Fibroblast of the conjunctiva (primary cell): ENCODE data around the gene CREB3L4.

Source experiments
- DNase-seq: peaks from one replicate; pipeline ENCODE4 v3.0.0-alpha.2; 2010; ENCODE audit warnings: low read depth

CREB3L4 gene

GRCh38 chr1:153937331-153937730, 30.4 kb upstream of the CREB3L4 start:
- DNase-seq = no peak

DNA sequence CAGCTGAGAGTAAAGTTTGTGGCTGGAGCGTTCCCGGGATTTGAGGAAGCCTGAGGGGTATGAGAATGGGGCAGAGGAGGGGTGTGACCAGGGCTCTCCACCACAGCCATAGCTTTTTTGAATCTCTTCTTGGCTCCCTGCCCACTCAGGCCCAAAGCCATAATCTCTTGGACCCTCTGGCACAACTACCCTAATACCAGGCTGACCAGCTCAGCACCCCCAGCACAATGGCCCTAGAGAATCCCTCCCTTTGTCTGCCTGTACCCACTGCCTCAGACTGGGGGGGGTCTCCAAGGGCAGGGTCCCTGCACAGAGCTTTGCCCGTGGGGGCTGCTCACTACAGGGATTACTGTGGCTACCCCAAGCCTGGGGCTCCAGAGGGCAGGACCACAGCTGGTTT, 28.7 kb upstream of the CREB3L4 start:
- no peak for DNase-seq

- DNase-seq = no peak
These were observed 28.2 kb upstream of the CREB3L4 start for GRCh38 chr1:153939476-153939875.

- no peak for DNase-seq
These were observed 26.9 kb upstream of the CREB3L4 start for GRCh38 chr1:153940756-153941155.

DNA sequence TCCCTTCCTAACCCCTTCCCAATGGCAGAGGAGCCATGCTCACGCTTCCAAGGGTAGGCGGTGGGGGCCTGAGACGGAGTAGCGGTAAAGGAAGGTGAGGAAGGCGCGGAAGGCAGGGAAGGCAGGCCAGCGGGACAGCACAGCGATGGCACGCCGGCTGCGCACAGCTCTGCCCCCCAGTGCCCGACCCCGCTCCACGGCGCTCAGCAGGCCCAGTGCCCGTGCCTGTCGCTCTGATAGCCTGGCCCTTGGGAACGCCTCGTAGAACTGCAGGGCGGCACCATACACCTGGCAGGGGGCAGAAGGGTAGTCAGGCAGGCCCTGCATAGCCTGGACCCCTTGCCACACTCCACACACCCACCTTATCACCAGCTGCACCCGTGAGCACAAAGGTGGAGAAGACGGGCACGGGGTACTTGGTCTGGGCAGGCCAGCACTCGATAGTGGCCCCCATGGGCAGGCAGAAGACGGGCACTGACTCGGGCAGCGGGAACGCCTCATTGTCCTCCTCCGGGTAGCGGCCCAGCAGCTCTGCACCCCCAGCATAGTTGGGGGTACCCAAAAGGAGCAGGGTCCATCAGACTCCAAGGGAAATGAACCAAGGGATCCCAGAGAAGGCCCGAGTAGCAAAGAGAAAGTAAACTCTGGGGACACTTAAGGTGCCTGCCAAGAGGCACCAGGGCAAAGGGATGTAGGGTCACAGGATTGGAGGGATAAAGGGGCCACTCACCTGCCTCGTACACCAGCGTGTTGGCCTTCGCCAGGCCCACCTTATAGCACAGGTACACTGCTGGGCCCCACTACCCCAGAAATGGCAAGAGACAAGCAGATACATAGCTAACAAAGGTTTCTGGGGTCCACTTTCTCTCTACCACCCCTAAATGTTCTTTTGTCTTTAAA, 25.6 kb upstream of the CREB3L4 start:
- no peak for DNase-seq

DNA sequence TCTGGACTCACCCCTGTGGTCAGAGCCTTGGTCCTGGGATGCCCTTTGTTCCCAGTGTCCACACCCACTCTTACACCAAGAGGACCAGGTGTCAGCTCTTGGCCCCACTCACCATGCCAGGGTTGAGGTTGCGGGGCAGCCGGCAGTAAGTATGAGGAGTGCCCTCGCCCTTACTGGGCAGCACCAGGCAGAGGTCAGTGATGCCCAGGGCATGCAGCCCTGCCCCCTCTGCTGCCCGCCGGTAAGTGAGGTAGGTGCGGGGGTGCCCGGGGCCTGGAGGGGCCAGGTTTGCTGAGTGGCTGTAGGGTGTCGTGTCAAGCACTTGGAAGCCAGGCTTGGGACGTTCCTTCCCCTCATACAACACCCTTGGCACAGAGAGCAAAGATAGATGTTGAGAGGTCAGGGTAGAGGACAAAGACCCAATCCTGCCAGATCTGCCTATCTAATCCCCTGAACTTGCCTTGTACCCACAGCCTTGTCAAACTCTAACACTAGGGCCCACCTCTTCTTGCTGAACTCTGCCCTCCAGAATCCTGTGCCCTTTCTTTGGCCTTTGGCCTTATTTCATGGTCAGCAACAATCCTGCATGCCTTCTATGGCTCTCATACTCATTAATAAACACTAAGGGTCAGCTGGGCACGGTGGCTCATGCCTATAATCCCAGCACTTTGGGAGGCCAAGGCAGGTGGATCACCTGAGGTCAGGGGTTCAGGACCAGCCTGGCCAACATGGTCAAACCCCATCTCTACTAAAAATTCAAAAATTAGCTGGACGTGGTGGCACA, 24.7 kb upstream of the CREB3L4 start:
- no peak for DNase-seq

- no peak for DNase-seq
These were observed 23.5 kb upstream of the CREB3L4 start for GRCh38 chr1:153944005-153944826.

DNA sequence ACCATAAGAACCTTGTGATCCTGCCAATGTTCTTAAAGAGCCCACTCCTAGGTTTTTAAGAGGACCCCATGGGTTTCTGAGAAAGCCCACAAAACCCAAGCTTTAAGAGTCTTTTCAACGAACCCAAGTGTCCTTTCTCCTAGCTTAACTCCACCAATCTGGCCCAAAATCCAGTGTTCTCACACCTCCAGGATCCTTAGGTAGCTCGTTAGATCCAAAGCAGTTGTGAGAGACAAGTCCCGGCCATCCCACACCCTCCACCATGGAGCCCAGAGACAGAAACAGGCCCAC, 22.9 kb upstream of the CREB3L4 start:
- no peak for DNase-seq

- DNase-seq = no peak
These were observed 22.4 kb upstream of the CREB3L4 start for GRCh38 chr1:153945131-153945794.

DNA sequence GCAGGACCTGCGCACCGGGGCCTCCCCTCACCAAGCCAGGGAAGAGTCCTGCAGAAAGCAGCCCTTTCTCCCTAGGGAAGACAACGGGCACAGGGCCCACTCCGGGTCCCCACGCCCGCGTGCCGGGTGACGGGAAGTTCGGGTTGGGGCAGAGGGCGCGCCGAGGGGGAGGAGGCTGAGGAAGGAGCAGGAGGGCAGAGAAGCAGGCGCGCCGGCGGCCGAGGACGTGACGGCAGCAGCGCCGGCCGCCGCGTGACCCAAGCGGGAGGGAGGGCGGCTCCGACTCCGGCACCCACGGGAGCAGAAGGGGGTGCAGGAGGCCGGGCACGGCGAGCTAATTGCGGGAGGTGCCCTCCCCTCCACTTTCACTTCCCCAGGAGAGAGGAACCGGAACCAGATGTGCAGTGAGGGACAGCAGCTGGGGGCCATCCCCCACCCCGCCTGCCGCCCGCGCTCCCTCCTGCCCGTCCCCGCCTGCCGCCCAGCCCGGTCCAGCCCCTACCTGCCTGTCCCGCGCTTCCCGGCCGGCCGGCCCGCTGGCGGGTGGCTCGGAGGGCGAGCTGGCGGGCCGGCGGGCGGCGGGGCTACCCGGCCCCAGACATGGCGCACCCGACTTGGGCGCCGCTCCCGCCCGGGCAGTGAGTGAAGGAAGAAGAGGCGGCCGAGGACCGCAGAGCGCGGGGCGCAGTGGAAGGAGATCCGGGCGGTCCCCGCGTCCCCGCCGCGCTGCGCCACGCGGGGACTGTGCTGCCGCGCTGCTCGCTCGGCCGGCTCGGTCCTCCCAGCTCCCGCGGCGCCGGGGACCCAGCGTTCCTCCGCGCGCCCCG, 21.7 kb upstream of the CREB3L4 start:
- DNase-seq = peak; percentile 42

- DNase-seq = peak; percentile 55
These were observed 21.0 kb upstream of the CREB3L4 start, which contains the start of gene DENND4B for GRCh38 chr1:153946622-153947241. Gene DENND4B, minus strand, starts transcription at chr1:153946718. Its CDS starts 2,344 bp downstream, at chr1:153944374.

DNA sequence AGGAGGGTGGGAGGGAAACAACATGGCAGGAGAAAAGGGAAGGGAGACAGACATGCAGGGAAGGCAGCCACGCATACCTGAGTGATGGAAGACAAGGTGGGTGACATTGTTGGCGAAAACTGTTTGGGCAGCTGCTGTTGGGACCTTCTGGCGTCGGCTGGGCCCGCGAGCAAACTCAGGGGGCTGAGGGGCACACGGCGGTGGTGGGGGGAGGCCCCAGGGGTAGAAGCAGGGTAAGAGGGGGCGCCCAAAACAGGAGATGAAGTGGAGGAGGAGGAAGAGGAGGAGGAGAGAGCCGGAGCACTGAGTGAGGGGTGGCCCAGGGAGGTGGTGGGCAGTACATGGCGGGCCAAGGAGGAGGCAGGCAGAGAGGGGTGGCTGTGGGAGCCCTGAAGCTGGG, 16.5 kb upstream of the CREB3L4 start:
- no peak for DNase-seq

- no peak for DNase-seq
These were observed 15.9 kb upstream of the CREB3L4 start for GRCh38 chr1:153951801-153952200.

DNA sequence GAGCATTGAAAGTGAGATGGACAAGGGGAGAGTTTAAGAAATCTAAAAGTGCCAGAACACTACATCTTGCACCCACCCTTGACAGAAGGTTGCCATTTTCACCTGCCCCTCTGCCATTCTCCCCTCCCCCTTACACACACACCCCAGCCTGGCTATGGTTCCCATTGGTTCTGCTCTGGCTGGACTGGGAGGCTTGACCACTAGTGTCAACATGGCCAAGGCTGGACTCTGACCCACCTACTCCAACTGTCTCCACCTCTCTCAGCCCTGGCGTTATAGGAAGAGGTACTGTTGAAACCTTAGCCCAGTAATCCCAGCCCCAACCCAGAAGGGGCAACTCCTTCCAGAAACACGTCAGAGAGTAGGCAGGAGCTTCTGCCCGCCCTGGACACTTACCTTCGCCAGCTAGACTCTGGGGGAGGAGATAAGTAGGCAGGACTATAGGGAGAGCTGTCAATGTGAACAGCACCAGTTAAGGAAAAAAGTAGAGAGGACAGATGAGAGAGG, 13.8 kb upstream of the CREB3L4 start:
- no peak for DNase-seq

DNA sequence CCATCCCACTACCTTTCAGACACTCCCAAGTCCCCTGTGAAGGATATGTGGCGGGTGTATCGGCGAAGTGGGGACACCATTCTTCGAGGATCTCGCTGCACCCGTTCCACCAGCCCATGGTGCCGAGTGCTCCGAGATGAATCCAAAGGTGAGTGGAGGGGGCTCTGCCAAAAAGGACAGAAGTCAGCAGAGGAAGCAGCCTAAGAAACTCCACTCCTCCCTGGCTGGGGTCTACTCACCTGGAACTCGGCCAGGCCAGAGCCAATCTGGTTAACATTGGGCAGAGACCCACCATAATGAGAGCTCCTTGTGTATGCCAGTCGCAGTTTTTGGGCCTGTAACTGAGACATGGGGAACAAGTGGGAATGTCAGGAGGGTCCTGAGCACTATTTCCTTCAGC, 12.9 kb upstream of the CREB3L4 start:
- DNase-seq = no peak

- DNase-seq = no peak
These were observed 10.5 kb upstream of the CREB3L4 start for GRCh38 chr1:153956997-153957715.

DNA sequence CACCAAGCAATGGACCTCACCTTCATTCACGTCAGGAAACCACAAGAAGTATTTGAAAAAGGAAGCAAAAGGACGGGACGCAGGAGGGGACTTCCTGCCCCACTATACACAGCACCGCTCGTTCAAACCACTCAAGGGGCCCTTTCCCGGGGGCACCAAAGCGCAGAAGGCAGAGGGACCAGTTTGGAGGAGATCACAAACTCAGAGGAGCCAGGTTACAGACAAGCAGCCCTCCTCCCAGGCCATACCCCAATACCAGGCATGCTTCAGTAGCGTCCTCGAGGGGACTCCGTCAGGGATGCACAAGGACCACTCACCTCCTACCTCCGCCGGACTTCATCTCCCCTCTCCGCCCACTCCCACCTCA, 10.0 kb upstream of the CREB3L4 start:
- no peak for DNase-seq

GRCh38 chr1:153958111-153958960, 9.4 kb upstream of the CREB3L4 start, which contains the start of gene CRTC2:
Gene CRTC2, minus strand, starts transcription at chr1:153958612. Its CDS starts 115 bp downstream, at chr1:153958497.
- DNase-seq = peak; percentile 97

DNA sequence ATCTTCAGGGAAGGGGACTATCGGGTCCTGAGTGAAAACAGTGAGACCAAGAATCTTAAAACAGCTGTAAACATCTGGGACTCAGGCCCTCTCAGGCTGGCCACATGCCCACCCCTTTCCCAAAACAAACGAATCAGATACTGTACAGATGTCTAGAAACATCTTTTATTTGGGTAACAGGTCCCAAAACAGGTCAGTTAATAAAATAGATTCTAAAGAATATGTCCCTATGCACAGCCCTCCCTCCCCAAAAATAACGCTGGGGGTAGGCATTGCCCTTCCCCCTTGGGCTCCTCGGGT, 8.8 kb upstream of the CREB3L4 start:
- DNase-seq = no peak
